DOHH2 (cell line): ENCODE measurements around the gene SAMD4A.

Experiments used
- H3F3A ChIP-seq: fragments of 200-600 bp; sonication (generic), shearing (Covaris generic); 2 replicates; pipeline ENCODE4 v1.6.0; 2016; ENCODE audit warnings: antibody characterized with exemption, mild to moderate bottlenecking; ENCODE audit not compliant: control insufficient read depth, insufficient read depth
- H3K27ac ChIP-seq: fragments of 200-600 bp; sonication (generic); 2 replicates; pipeline ENCODE4 v1.5.1; 2014; ENCODE audit warnings: low read depth, mild to moderate bottlenecking, low read length, moderate library complexity
- H3K27me3 ChIP-seq: fragments of 200-600 bp; sonication (generic); 2 replicates; pipeline ENCODE4 v1.6.1; 2014; ENCODE audit warnings: mild to moderate bottlenecking, low read length, mixed read lengths; ENCODE audit not compliant: control insufficient read depth
- H3K36me3 ChIP-seq: fragments of 200-600 bp; sonication (generic); 2 replicates; pipeline ENCODE4 v1.6.1; 2014; ENCODE audit warnings: mild to moderate bottlenecking, low read length, moderate library complexity, mixed read lengths; ENCODE audit not compliant: control insufficient read depth
- H3K4me1 ChIP-seq: fragments of 200-600 bp; sonication (generic); 2 replicates; pipeline ENCODE4 v1.6.1; 2014; ENCODE audit warnings: mild to moderate bottlenecking, low read length, mixed read lengths; ENCODE audit not compliant: control insufficient read depth
- H3K4me2 ChIP-seq: fragments of 200-600 bp; sonication (generic); 2 replicates; pipeline ENCODE4 v1.6.0; 2014; ENCODE audit warnings: mild to moderate bottlenecking, low read length, moderate library complexity
- H3K4me3 ChIP-seq: fragments of 200-600 bp; sonication (generic); 2 replicates; pipeline ENCODE4 v1.5.1; 2014; ENCODE audit warnings: mild to moderate bottlenecking, low read length, mixed read lengths
- H3K79me2 ChIP-seq: fragments of 200-600 bp; sonication (generic); 2 replicates; pipeline ENCODE4 v1.6.1; 2014; ENCODE audit warnings: mild to moderate bottlenecking, low read length, mixed read lengths; ENCODE audit not compliant: control insufficient read depth
- H3K9me2 ChIP-seq: fragments of 200-600 bp; sonication (generic); replicated peaks from 2 replicates; pipeline ENCODE4 v1.6.1; 2014; ENCODE audit warnings: mild to moderate bottlenecking, low read length, mixed read lengths; ENCODE audit not compliant: control insufficient read depth
- H3K9me3 ChIP-seq: fragments of 200-600 bp; sonication (generic); 2 replicates; pipeline ENCODE4 v1.6.1; 2014; ENCODE audit warnings: antibody characterized with exemption, low read length, mixed read lengths; ENCODE audit not compliant: control insufficient read depth, insufficient read depth
- H4K20me1 ChIP-seq: fragments of 200-600 bp; sonication (generic); 2 replicates; pipeline ENCODE4 v1.6.0; 2014; ENCODE audit warnings: low read depth, mild to moderate bottlenecking, antibody characterized with exemption, low read length, moderate library complexity; ENCODE audit not compliant: control insufficient read depth, insufficient read depth
- CTCF ChIP-seq: fragments of 200-600 bp; sonication (generic); IDR thresholded peaks from one replicate; pipeline ENCODE4 v1.5.1; 2014; ENCODE audit warnings: antibody characterized with exemption, mild to moderate bottlenecking, low read depth, low read length; ENCODE audit not compliant: poor library complexity, severe bottlenecking
- EZH2phosphoT487 ChIP-seq: fragments of 200-600 bp; sonication (generic); IDR thresholded peaks from 2 replicates; pipeline ENCODE4 v1.6.1; 2017; ENCODE audit warnings: borderline replicate concordance, mild to moderate bottlenecking, antibody characterized with exemption, low read length, moderate library complexity, mixed read lengths

The SAMD4A gene

GRCh38 chr14:54840336-54840735, 273.4 kb downstream of the SAMD4A start:
- Histone ChIP-seq H3K36me3 (peaks cover 4% of the 10 kb centered on the region; the same call in 1 of the 2 replicates), H3K79me2 (no peaks in the 10 kb centered on the region), H3K4me3 (no peak overlapping the region), H3K4me2 (no peak overlapping the region), H3K4me1 (no peaks in the 10 kb centered on the region), H3K27me3 (no peaks in the 10 kb centered on the region), H4K20me1 (no peaks in the 10 kb centered on the region), H3K9me2 (no peaks in the 10 kb centered on the region), H3K27ac (no peak overlapping the region), H3K9me3 (no peaks in the 10 kb centered on the region), H3F3A (no peaks in the 10 kb centered on the region)
- no peak for TF ChIP-seq CTCF
- no peak for TF ChIP-seq EZH2phosphoT487

GRCh38 chr14:54840798-54841197, 273.9 kb downstream of the SAMD4A start:
- Histone ChIP-seq H3K4me3 (no peak overlapping the region), H3K27ac (no peak overlapping the region), H3K9me3 (no peaks in the 10 kb centered on the region), H3K79me2 (no peaks in the 10 kb centered on the region), H3F3A (no peaks in the 10 kb centered on the region), H3K36me3 (peaks cover 4% of the 10 kb centered on the region; the same call in 1 of the 2 replicates), H3K4me1 (no peaks in the 10 kb centered on the region), H3K4me2 (no peak overlapping the region), H4K20me1 (no peaks in the 10 kb centered on the region), H3K27me3 (no peaks in the 10 kb centered on the region), H3K9me2 (no peaks in the 10 kb centered on the region)
- no peak for TF ChIP-seq CTCF
- TF ChIP-seq EZH2phosphoT487: no peak
